Ascending aorta (tissue), 2 donors: ENCODE results near the gene POU5F1. TPM values are rescaled to one million over a fixed set of nuclear protein-coding genes. Genes with fewer than 3 reads are reported as not detected.
"Not testable (repeated sequence)": the region's sequence is repeated elsewhere in the genome, so short reads cannot be mapped to it uniquely, and the experiment has no call there.

Source experiments
- DNase-seq, 2 donors: peaks; one replicate each; pipeline ENCODE4 v3.0.0-alpha.2; 2019; ENCODE audit warnings: low spot score in 2 of 2
- H3K27ac ChIP-seq, 2 donors: fragments of 200-600 bp; sonication (generic); one replicate each; pipeline ENCODE4 v1.5.1; 2016 to 2017; ENCODE audit warnings: mild to moderate bottlenecking in 1 of 2
- H3K27me3 ChIP-seq: fragments of 200-600 bp; sonication (generic); one replicate; pipeline ENCODE4 v1.5.1; 2017
- H3K36me3 ChIP-seq, 2 donors: fragments of 200-600 bp; sonication (generic); one replicate each; pipeline ENCODE4 v1.5.1; 2016
- H3K4me1 ChIP-seq, 2 donors: fragments of 200-600 bp; sonication (generic); one replicate each; pipeline ENCODE4 v1.5.1; 2016 to 2017; ENCODE audit warnings: mild to moderate bottlenecking in 1 of 2
- H3K4me3 ChIP-seq, 2 donors: fragments of 200-600 bp; sonication (generic); one replicate each; pipeline ENCODE4 v1.5.1; 2016 to 2017; ENCODE audit warnings: mild to moderate bottlenecking in 1 of 2
- H3K9me3 ChIP-seq, 2 donors: fragments of 200-600 bp; sonication (generic); one replicate each; pipeline ENCODE4 v1.5.1; 2016
- intact Hi-C: fragments of 100-400 bp; cut with DNase I; formaldehyde crosslinking; loops from one replicate; pipeline ENCODE4 v1.15.1; 2023
- total RNA-seq: library from RNA; depleted of rRNA; stranded (reverse); fragments of >200 nt; gene quantifications from one replicate; pipeline ENCODE4 v1.1.0, GENCODE V29; 2016
- TF ChIP-seq, protein P1 (sequence below), 3 experiments: fragments of 200-600 bp in 2 of 3; fragments of 450-650 bp in 1 of 3; sonication (generic) in 2 of 3; IDR thresholded peaks; one replicate each; pipeline ENCODE4 v1.5.1; 2016 to 2019; ENCODE audit warnings: antibody characterized with exemption in 3 of 3, mild to moderate bottlenecking in 1 of 3, moderate library complexity in 1 of 3

The POU5F1 gene
- total RNA-seq, 1 donor from 2014 or later = not detected

GRCh38 chr6:31169123-31169857 lies 1.2 kb downstream of the POU5F1 start:
- no peak overlapping the region for H3K4me3 ChIP-seq
- H3K4me1 ChIP-seq = no peaks in the 10 kb centered on the region
- no peaks in the 10 kb centered on the region for H3K36me3 ChIP-seq
- no peak overlapping the region for H3K27ac ChIP-seq
- no peaks in the 10 kb centered on the region for H3K9me3 ChIP-seq
- intact Hi-C loops = no loop called here
- DNase-seq = no peak
- TF ChIP-seq, protein P1, sequence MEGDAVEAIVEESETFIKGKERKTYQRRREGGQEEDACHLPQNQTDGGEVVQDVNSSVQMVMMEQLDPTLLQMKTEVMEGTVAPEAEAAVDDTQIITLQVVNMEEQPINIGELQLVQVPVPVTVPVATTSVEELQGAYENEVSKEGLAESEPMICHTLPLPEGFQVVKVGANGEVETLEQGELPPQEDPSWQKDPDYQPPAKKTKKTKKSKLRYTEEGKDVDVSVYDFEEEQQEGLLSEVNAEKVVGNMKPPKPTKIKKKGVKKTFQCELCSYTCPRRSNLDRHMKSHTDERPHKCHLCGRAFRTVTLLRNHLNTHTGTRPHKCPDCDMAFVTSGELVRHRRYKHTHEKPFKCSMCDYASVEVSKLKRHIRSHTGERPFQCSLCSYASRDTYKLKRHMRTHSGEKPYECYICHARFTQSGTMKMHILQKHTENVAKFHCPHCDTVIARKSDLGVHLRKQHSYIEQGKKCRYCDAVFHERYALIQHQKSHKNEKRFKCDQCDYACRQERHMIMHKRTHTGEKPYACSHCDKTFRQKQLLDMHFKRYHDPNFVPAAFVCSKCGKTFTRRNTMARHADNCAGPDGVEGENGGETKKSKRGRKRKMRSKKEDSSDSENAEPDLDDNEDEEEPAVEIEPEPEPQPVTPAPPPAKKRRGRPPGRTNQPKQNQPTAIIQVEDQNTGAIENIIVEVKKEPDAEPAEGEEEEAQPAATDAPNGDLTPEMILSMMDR (IDR thresholded peaks at IDR 0.05) = no peak
- no peaks in the 10 kb centered on the region for H3K27me3 ChIP-seq

DNA sequence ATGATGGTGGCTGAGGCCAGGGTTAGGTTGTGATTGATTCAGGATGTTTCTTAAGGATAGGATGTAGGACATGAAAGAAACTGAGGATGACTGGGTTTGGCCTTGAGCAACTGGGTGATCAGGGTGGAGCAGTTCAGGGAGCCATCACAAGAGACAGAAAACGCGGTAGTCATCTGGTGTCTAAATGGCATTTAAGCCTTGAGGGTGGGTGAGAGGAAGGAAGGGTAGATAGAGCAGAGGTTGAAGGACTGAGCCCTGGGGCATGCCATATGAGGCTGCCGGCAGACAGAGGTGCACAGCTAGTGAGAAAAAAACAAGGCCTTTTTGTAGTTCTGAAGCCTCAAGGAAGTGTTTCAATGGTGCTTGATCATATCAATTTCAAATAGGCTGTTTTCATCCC lies 1.9 kb downstream of the POU5F1 start:
- no peaks in the 10 kb centered on the region for H3K27me3 ChIP-seq
- H3K4me1 ChIP-seq = no peaks in the 10 kb centered on the region
- H3K4me3 ChIP-seq = no peak overlapping the region
- DNase-seq = no peak
- intact Hi-C loops = no loop called here
- TF ChIP-seq, protein P1 (IDR thresholded peaks at IDR 0.05) = no peak
- no peak overlapping the region for H3K27ac ChIP-seq
- H3K9me3 ChIP-seq = no peaks in the 10 kb centered on the region
- H3K36me3 ChIP-seq = no peaks in the 10 kb centered on the region

GRCh38 chr6:31165986-31166385 lies 4.5 kb downstream of the POU5F1 start:
- Histone ChIP-seq H3K4me1 (no peaks in the 10 kb centered on the region), H3K27me3 (no peaks in the 10 kb centered on the region), H3K4me3 (no peak overlapping the region), H3K36me3 (no peaks in the 10 kb centered on the region), H3K9me3 (no peaks in the 10 kb centered on the region), H3K27ac (no peak overlapping the region)
- no peak for DNase-seq
- TF ChIP-seq, protein P1 (IDR thresholded peaks at IDR 0.05) = no peak
- intact Hi-C loops = no loop called here

DNA sequence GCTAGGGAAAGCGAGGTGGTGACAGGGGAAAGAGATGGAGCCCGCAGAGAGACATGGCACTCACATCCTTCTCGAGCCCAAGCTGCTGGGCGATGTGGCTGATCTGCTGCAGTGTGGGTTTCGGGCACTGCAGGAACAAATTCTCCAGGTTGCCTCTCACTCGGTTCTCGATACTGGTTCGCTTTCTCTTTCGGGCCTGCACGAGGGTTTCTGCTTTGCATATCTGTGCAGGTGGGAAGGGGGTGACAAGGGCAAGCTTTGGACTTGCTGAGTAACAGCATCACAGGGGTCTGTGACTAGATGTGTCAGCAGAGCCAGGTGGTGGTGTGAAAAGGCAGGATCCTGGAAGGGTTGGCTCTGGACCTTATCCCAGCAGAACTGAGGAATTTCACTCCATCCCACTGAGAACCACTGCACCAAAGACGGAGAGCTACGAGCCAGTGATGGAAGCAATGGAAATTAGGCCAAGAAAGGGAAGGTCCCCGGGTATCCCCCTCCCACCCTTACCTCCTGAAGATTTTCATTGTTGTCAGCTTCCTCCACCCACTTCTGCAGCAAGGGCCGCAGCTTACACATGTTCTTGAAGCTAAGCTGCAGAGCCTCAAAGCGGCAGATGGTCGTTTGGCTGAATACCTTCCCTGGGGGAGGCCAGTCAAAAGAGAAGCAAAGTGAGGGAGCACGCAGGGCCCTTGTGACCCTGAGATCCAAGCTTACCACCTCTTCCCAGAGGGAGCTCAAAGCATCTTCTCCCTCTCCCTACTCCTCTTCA lies 5.2 kb downstream of the POU5F1 start:
- H3K27me3 ChIP-seq, H3K4me3 ChIP-seq, H3K36me3 ChIP-seq, H3K9me3 ChIP-seq, H3K4me1 ChIP-seq, DNase-seq, intact Hi-C loops, H3K27ac ChIP-seq: not testable (repeated sequence)

GRCh38 chr6:31164475-31165063 lies 5.9 kb downstream of the POU5F1 start:
- intact Hi-C loops, H3K27ac ChIP-seq, H3K36me3 ChIP-seq, H3K4me3 ChIP-seq, H3K27me3 ChIP-seq, H3K4me1 ChIP-seq, DNase-seq, H3K9me3 ChIP-seq: not testable (repeated sequence)

DNA sequence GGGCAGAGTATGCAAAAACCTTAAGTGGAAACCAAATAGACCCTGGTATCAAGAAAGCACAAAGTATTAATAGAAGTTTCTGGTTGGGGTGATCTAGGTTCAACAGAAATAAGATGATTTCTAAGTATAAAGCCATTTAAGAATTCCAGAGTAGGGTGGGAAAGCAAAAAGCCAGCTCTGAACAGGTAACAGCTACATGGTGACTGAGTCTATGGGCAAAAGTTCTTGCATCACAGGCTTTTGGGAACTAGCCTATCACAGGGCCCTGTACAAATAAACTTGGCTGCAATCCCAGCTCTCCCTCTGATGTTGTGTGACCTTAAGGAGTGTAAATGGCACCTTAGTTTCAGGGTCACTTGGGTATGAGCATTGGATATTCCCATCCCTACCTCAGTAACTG lies 6.6 kb downstream of the POU5F1 start:
- H3K9me3 ChIP-seq = no peaks in the 10 kb centered on the region
- H3K27ac ChIP-seq = no peak overlapping the region
- no peak overlapping the region for H3K4me3 ChIP-seq
- intact Hi-C loops = no loop called here
- TF ChIP-seq, protein P1 (IDR thresholded peaks at IDR 0.05) = no peak
- peaks cover 0 to 8% of the 10 kb centered on the region in 2 donors for H3K4me1 ChIP-seq
- DNase-seq = no peak
- no peaks in the 10 kb centered on the region for H3K36me3 ChIP-seq
- no peaks in the 10 kb centered on the region for H3K27me3 ChIP-seq
